ENCODE measurements around the gene CHEK1.

GRCh38 chr11:125638315-125638714 lies 13.4 kb downstream of the CHEK1 start:
- no peak for TF ChIP-seq SIN3A (IDR thresholded peaks at IDR 0.05; ENCODE audit: borderline replicate concordance, insufficient read depth, low read length)
- no peak for TF ChIP-seq POLR2AphosphoS5 (IDR thresholded peaks at IDR 0.05; ENCODE audit: low read depth, low read length)
